ENCODE data around the gene BAG3. TPM values are rescaled to one million over a fixed set of nuclear protein-coding genes. Genes with fewer than 3 reads are reported as not detected.
A peak's percentile ranks its signal among the peaks of the same experiment; 100 is the strongest.

BAG3 gene
- polyA plus RNA-seq, 3 donors, result 27.7 to 32.1 (median 28.9) TPM

- DNase-seq (ENCODE audit: extremely low read depth in 1 of 11, low read depth in 9 of 11, low spot score in 4 of 11), result no peak
These were observed 20.9 kb upstream of the BAG3 start for GRCh38 chr10:119630300-119630699.

- peak in 1 of 11 donors; percentile 58 for DNase-seq (ENCODE audit: extremely low read depth in 1 of 11, low read depth in 9 of 11, low spot score in 4 of 11)
These were observed 17.5 kb upstream of the BAG3 start for GRCh38 chr10:119633538-119634218.

GRCh38 chr10:119634219-119634544, 17.0 kb upstream of the BAG3 start:
- no peak for DNase-seq (ENCODE audit: extremely low read depth in 1 of 11, low read depth in 9 of 11, low spot score in 4 of 11)

- no peak for DNase-seq (ENCODE audit: extremely low read depth in 1 of 11, low read depth in 9 of 11, low spot score in 4 of 11)
These were observed 13.5 kb upstream of the BAG3 start for GRCh38 chr10:119637631-119638030.

- DNase-seq (ENCODE audit: extremely low read depth in 1 of 11, low read depth in 9 of 11, low spot score in 4 of 11), result no peak
These were observed 12.2 kb upstream of the BAG3 start for GRCh38 chr10:119638982-119639381.

- DNase-seq (ENCODE audit: extremely low read depth in 1 of 11, low read depth in 9 of 11, low spot score in 4 of 11), result no peak
These were observed 10.8 kb upstream of the BAG3 start for GRCh38 chr10:119640384-119640783.

- DNase-seq (ENCODE audit: extremely low read depth in 1 of 11, low read depth in 9 of 11, low spot score in 4 of 11), result no peak
These were observed 10.2 kb upstream of the BAG3 start for GRCh38 chr10:119640875-119641526.

- DNase-seq (ENCODE audit: extremely low read depth in 1 of 11, low read depth in 9 of 11, low spot score in 4 of 11), result no peak
These were observed 8.5 kb upstream of the BAG3 start for GRCh38 chr10:119642556-119643111.

- no peak for DNase-seq (ENCODE audit: extremely low read depth in 1 of 11, low read depth in 9 of 11, low spot score in 4 of 11)
These were observed 7.6 kb upstream of the BAG3 start for GRCh38 chr10:119643306-119644204.

- DNase-seq (ENCODE audit: extremely low read depth in 1 of 11, low read depth in 9 of 11, low spot score in 4 of 11), result no peak
These were observed 6.9 kb upstream of the BAG3 start for GRCh38 chr10:119644205-119644814.

- no peak for DNase-seq (ENCODE audit: extremely low read depth in 1 of 11, low read depth in 9 of 11, low spot score in 4 of 11)
These were observed 6.2 kb upstream of the BAG3 start for GRCh38 chr10:119644994-119645393.

- no peak for DNase-seq (ENCODE audit: extremely low read depth in 1 of 11, low read depth in 9 of 11, low spot score in 4 of 11)
These were observed 1.1 kb upstream of the BAG3 start for GRCh38 chr10:119650062-119650461.

GRCh38 chr10:119651514-119652360, 557 bp downstream of the BAG3 start:
- no peak for DNase-seq (ENCODE audit: extremely low read depth in 1 of 11, low read depth in 9 of 11, low spot score in 4 of 11)

GRCh38 chr10:119652361-119652730, 1.2 kb downstream of the BAG3 start:
- peak in 1 of 11 donors; percentile 54 for DNase-seq (ENCODE audit: extremely low read depth in 1 of 11, low read depth in 9 of 11, low spot score in 4 of 11)

- no peak for DNase-seq (ENCODE audit: extremely low read depth in 1 of 11, low read depth in 9 of 11, low spot score in 4 of 11)
These were observed 2.0 kb downstream of the BAG3 start for GRCh38 chr10:119653209-119653608.

- DNase-seq (ENCODE audit: extremely low read depth in 1 of 11, low read depth in 9 of 11, low spot score in 4 of 11), result no peak
These were observed 2.7 kb downstream of the BAG3 start for GRCh38 chr10:119653916-119654315.

GRCh38 chr10:119654540-119654939, 3.4 kb downstream of the BAG3 start:
- DNase-seq (ENCODE audit: extremely low read depth in 1 of 11, low read depth in 9 of 11, low spot score in 4 of 11), result no peak

- DNase-seq (ENCODE audit: extremely low read depth in 1 of 11, low read depth in 9 of 11, low spot score in 4 of 11), result no peak
These were observed 4.4 kb downstream of the BAG3 start for GRCh38 chr10:119655566-119656001.

Data from renal cortex interstitium (tissue), 11 donors.